ENCODE data around the gene HAUS3. TPM values are rescaled to one million over a fixed set of nuclear protein-coding genes. Genes with fewer than 3 reads are reported as not detected.
"Not testable (repeated sequence)": the region's sequence is repeated elsewhere in the genome, so short reads cannot be mapped to it uniquely, and the experiment has no call there.

The HAUS3 gene
- total RNA-seq, 1 experiment from 2014 or later, result 17.3 TPM

- TF ChIP-seq, protein P1, sequence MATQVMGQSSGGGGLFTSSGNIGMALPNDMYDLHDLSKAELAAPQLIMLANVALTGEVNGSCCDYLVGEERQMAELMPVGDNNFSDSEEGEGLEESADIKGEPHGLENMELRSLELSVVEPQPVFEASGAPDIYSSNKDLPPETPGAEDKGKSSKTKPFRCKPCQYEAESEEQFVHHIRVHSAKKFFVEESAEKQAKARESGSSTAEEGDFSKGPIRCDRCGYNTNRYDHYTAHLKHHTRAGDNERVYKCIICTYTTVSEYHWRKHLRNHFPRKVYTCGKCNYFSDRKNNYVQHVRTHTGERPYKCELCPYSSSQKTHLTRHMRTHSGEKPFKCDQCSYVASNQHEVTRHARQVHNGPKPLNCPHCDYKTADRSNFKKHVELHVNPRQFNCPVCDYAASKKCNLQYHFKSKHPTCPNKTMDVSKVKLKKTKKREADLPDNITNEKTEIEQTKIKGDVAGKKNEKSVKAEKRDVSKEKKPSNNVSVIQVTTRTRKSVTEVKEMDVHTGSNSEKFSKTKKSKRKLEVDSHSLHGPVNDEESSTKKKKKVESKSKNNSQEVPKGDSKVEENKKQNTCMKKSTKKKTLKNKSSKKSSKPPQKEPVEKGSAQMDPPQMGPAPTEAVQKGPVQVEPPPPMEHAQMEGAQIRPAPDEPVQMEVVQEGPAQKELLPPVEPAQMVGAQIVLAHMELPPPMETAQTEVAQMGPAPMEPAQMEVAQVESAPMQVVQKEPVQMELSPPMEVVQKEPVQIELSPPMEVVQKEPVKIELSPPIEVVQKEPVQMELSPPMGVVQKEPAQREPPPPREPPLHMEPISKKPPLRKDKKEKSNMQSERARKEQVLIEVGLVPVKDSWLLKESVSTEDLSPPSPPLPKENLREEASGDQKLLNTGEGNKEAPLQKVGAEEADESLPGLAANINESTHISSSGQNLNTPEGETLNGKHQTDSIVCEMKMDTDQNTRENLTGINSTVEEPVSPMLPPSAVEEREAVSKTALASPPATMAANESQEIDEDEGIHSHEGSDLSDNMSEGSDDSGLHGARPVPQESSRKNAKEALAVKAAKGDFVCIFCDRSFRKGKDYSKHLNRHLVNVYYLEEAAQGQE (IDR thresholded peaks at IDR 0.05; ENCODE audit: low read depth), result no peak
- no peak for TF ChIP-seq POLR2AphosphoS5 (IDR thresholded peaks at IDR 0.05; ENCODE audit: low read depth, low read length)
- no peak for TF ChIP-seq EZH2phosphoT487 (IDR thresholded peaks at IDR 0.05; ENCODE audit: borderline replicate concordance)
These were observed 24.2 kb downstream of the HAUS3 start (continued) for GRCh38 chr4:2217726-2218125.

DNA sequence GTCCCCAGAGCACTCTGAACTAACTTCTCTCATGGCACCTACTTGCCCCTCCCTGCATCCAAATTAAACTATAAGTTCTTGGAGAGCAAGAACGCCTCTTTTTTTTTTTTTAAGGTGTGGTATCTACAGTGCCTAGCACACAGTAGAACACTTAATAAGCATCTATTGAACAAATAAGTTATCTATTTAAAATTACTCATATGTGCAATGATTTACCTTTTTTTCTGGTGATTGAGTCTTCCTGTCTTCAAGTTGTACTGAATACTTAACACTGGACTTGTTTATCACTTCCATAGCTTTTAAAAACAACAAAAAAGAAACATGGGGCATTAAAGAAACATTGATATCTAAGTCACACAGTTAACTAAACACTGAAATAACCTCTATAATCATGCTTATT, 29.1 kb downstream of the HAUS3 start:
- ChIA-PET CTCF (no interaction called here), POLR2A (no interaction called here), RAD21 (ENCODE audit: low non-redundant PET in 1 of 2, low total read pairs in 2 of 2, uncharacterized antibody in 2 of 2, unreplicated experiment in 2 of 2) (no interaction called here)
- H3K4me3 ChIP-seq (replicated peaks in 1 of 2; ENCODE audit: low read depth in 1 of 2, low read length in 2 of 2), result no peak overlapping the region
- no peaks in the 10 kb centered on the region for H3K27me3 ChIP-seq (ENCODE audit: insufficient read depth, low read length)
- no peaks in the 10 kb centered on the region for H3K36me3 ChIP-seq (ENCODE audit: control insufficient read depth in 1 of 2, insufficient read depth in 2 of 2, low read length in 2 of 2)
- TF ChIP-seq YY1 (IDR thresholded peaks at IDR 0.05; ENCODE audit: extremely low read depth, insufficient replicate concordance, low read depth, low read length) (no peak), SP1 (IDR thresholded peaks at IDR 0.05; ENCODE audit: low read depth) (no peak), ZFX (IDR thresholded peaks at IDR 0.05) (no peak), SIN3A (IDR thresholded peaks at IDR 0.05; ENCODE audit: low read depth) (no peak), EZH2phosphoT487 (IDR thresholded peaks at IDR 0.05; ENCODE audit: borderline replicate concordance) (no peak), SRF (IDR thresholded peaks at IDR 0.05; ENCODE audit: low read depth) (no peak), EGR1 (IDR thresholded peaks at IDR 0.05; ENCODE audit: low read depth) (no peak), RAD21 (IDR thresholded peaks at IDR 0.05; ENCODE audit: low read depth) (no peak), POLR2AphosphoS5 (IDR thresholded peaks at IDR 0.05; ENCODE audit: low read depth, low read length) (no peak), EZH2 (IDR thresholded peaks at IDR 0.05) (no peak)
- TF ChIP-seq, protein P2, sequence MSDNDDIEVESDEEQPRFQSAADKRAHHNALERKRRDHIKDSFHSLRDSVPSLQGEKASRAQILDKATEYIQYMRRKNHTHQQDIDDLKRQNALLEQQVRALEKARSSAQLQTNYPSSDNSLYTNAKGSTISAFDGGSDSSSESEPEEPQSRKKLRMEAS (IDR thresholded peaks at IDR 0.05), result no peak
- BruUV-seq (replicated peaks), result no TSS peak
- no peaks in the 10 kb centered on the region for H3K79me2 ChIP-seq (ENCODE audit: insufficient read depth, low read length)
- no peak for DNase-seq (ENCODE audit: low read depth, low spot score)
- no peaks in the 10 kb centered on the region for H4K20me1 ChIP-seq (ENCODE audit: insufficient read depth)
- H3K9me2 ChIP-seq (ENCODE audit: insufficient read depth), result no peaks in the 10 kb centered on the region
- H3K4me1 ChIP-seq (ENCODE audit: control insufficient read depth in 1 of 2, insufficient read depth in 2 of 2, low read length in 2 of 2), result no peaks in the 10 kb centered on the region
- H3K9me3 ChIP-seq (ENCODE audit: control insufficient read depth in 1 of 2, insufficient read depth in 1 of 2, low read depth in 1 of 2, low read length in 2 of 2), result no peaks in the 10 kb centered on the region
- no peak overlapping the region for H2AFZ ChIP-seq (ENCODE audit: low read depth, low read length, poor library complexity, severe bottlenecking)
- no peak overlapping the region for H3K9ac ChIP-seq (ENCODE audit: low read length)
- intact Hi-C loops (cut with micrococcal nuclease), result no loop called here
- no peak overlapping the region for H3K4me2 ChIP-seq (ENCODE audit: low read length)
- no peak overlapping the region for H3K27ac ChIP-seq (ENCODE audit: low read depth, low read length)
- no peak for ATAC-seq

DNA sequence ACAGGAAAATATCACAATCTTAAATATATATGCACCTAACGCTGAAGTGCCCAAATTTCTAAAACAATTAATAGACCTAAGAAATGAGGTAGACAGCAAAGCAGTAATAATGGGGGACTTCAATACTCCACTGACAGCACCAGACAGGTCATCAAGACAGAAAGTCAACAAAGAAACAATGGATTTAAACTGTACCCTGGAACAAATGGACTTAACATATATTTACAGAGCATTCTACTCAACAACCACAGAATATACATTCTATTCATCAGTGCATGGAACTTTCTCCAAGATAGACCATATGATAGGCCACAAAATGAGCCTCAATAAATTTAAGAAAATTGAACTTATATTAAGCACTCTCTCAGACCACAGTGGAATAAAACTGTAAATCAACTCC, 39.1 kb downstream of the HAUS3 start:
- CTCF ChIA-PET; POLR2A ChIA-PET; H3K9me2 ChIP-seq (ENCODE audit: insufficient read depth); H3K4me3 ChIP-seq (replicated peaks in 1 of 2; ENCODE audit: low read depth in 1 of 2, low read length in 2 of 2); H3K27me3 ChIP-seq (ENCODE audit: insufficient read depth, low read length); DNase-seq (ENCODE audit: low read depth, low spot score); BruUV-seq (replicated peaks); ATAC-seq; H3K79me2 ChIP-seq (ENCODE audit: insufficient read depth, low read length); H3K9ac ChIP-seq (ENCODE audit: low read length); H4K20me1 ChIP-seq (ENCODE audit: insufficient read depth); H3K27ac ChIP-seq (ENCODE audit: low read depth, low read length); H2AFZ ChIP-seq (ENCODE audit: low read depth, low read length, poor library complexity, severe bottlenecking); intact Hi-C loops (cut with micrococcal nuclease); H3K9me3 ChIP-seq (ENCODE audit: control insufficient read depth in 1 of 2, insufficient read depth in 1 of 2, low read depth in 1 of 2, low read length in 2 of 2); RAD21 ChIA-PET (ENCODE audit: low non-redundant PET in 1 of 2, low total read pairs in 2 of 2, uncharacterized antibody in 2 of 2, unreplicated experiment in 2 of 2); H3K4me1 ChIP-seq (ENCODE audit: control insufficient read depth in 1 of 2, insufficient read depth in 2 of 2, low read length in 2 of 2); H3K36me3 ChIP-seq (ENCODE audit: control insufficient read depth in 1 of 2, insufficient read depth in 2 of 2, low read length in 2 of 2); H3K4me2 ChIP-seq (ENCODE audit: low read length): not testable (repeated sequence)
